ENCODE results near the gene VSIG4.

DNA sequence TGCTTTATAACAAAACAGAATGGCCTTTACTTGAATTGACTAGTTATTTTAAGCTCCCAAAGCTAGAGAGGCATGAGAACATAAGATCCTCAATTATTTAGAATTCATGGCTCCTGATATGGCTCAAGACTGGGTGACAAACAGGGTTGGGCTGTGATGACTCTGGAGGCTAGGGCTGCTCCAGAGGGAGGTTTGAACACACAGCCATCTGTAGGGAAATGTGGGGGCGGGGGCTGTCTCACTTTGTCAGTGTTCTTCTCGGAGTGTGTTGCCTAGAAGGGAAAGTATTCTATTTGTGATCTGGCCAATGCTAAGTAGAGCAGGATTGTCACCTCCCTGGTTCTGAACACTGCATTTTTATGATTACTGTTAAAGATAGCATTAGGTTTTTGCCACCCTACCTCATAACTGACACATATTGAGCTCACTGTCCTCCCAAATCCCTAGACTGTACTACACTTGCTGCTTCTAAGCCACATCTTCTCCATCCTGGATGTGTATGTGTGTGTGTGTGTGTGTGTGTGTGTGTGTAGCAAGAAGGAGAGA is 45.9 kb downstream of the VSIG4 start:
- TF ChIP-seq CTCF (IDR thresholded peaks at IDR 0.05) (no peak), RFX5 (IDR thresholded peaks at IDR 0.05; ENCODE audit: low read length) (no peak), SIN3A (IDR thresholded peaks at IDR 0.05; ENCODE audit: borderline replicate concordance, low read depth, low read length) (no peak), RAD21 (IDR thresholded peaks at IDR 0.05; ENCODE audit: low read length) (no peak), RCOR1 (IDR thresholded peaks at IDR 0.05; ENCODE audit: low read length) (no peak), GABPA (IDR thresholded peaks at IDR 0.05; ENCODE audit: low read depth) (no peak), EZH2phosphoT487 (IDR thresholded peaks at IDR 0.05; ENCODE audit: borderline replicate concordance, low read depth) (no peak), CHD2 (IDR thresholded peaks at IDR 0.05; ENCODE audit: low read length, partially characterized antibody) (no peak)
- TF ChIP-seq, protein P1, sequence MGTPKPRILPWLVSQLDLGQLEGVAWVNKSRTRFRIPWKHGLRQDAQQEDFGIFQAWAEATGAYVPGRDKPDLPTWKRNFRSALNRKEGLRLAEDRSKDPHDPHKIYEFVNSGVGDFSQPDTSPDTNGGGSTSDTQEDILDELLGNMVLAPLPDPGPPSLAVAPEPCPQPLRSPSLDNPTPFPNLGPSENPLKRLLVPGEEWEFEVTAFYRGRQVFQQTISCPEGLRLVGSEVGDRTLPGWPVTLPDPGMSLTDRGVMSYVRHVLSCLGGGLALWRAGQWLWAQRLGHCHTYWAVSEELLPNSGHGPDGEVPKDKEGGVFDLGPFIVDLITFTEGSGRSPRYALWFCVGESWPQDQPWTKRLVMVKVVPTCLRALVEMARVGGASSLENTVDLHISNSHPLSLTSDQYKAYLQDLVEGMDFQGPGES (IDR thresholded peaks at IDR 0.05; ENCODE audit: low read depth, low read length): no peak

Measured in SK-N-SH (cell line).